Gastrocnemius medialis (tissue), 4 donors: ENCODE measurements around the gene CABP5.

Source experiments
- CTCF ChIP-seq, 5 experiments: fragments of 450-650 bp in 3 of 5; fragments of 200-600 bp in 2 of 5; sonication (generic) in 2 of 5; IDR thresholded peaks in 4 of 5; conservative IDR thresholded peaks in 1 of 5; 1 replicate in 4 of 5; 2 replicates in 1 of 5; pipeline ENCODE4 v1.5.1; 2016 to 2019; ENCODE audit warnings: antibody characterized with exemption in 5 of 5, mild to moderate bottlenecking in 3 of 5, moderate library complexity in 3 of 5
- POLR2A ChIP-seq, 2 donors: fragments of 450-650 bp; IDR thresholded peaks; one replicate each; pipeline ENCODE4 v1.6.1; 2017; ENCODE audit warnings: antibody characterized with exemption in 2 of 2, mild to moderate bottlenecking in 2 of 2, moderate library complexity in 2 of 2

- TF ChIP-seq POLR2A (IDR thresholded peaks at IDR 0.05) (no peak), CTCF (IDR thresholded peaks at IDR 0.05 in 4 of 5, conservative IDR thresholded peaks at IDR 0.05 in 1 of 5) (no peak)
Observed at GRCh38 chr19:48029431-48029830, 14.4 kb downstream of the CABP5 start.
